ENCODE results near the gene NUDCD3.

NUDCD3 gene

GRCh38 chr7:44488955-44489354 is 1.5 kb downstream of the NUDCD3 start:
- peak overlapping the region; percentile 75 for H3K4me3 ChIP-seq (ENCODE audit: low read depth, low read length)
- no peak for TF ChIP-seq CTCF (IDR thresholded peaks at IDR 0.05; ENCODE audit: low read depth, low read length, missing control alignments)
- DNase-seq (ENCODE audit: low read depth), result no peak

- TF ChIP-seq CTCF (IDR thresholded peaks at IDR 0.05; ENCODE audit: low read depth, low read length, missing control alignments), result no peak
- no peak overlapping the region for H3K4me3 ChIP-seq (ENCODE audit: low read depth, low read length)
- DNase-seq (ENCODE audit: low read depth), result no peak
Measured at GRCh38 chr7:44486693-44487092, 3.8 kb downstream of the NUDCD3 start.

GRCh38 chr7:44486001-44486400 is 4.5 kb downstream of the NUDCD3 start:
- no peak for DNase-seq (ENCODE audit: low read depth)
- TF ChIP-seq CTCF (IDR thresholded peaks at IDR 0.05; ENCODE audit: low read depth, low read length, missing control alignments), result no peak
- H3K4me3 ChIP-seq (ENCODE audit: low read depth, low read length), result no peak overlapping the region

- H3K4me3 ChIP-seq (ENCODE audit: low read depth, low read length), result no peak overlapping the region
- TF ChIP-seq CTCF (IDR thresholded peaks at IDR 0.05; ENCODE audit: low read depth, low read length, missing control alignments), result no peak
- DNase-seq (ENCODE audit: low read depth), result no peak
Measured at GRCh38 chr7:44484482-44485313, 5.8 kb downstream of the NUDCD3 start.

- H3K4me3 ChIP-seq (ENCODE audit: low read depth, low read length), result no peak overlapping the region
- no peak for DNase-seq (ENCODE audit: low read depth)
- no peak for TF ChIP-seq CTCF (IDR thresholded peaks at IDR 0.05; ENCODE audit: low read depth, low read length, missing control alignments)
Measured at GRCh38 chr7:44482502-44483485, 7.7 kb downstream of the NUDCD3 start.

GRCh38 chr7:44477938-44478337 is 12.5 kb downstream of the NUDCD3 start:
- H3K4me3 ChIP-seq (ENCODE audit: low read depth, low read length), result no peak overlapping the region
- TF ChIP-seq CTCF (IDR thresholded peaks at IDR 0.05; ENCODE audit: low read depth, low read length, missing control alignments), result no peak
- DNase-seq (ENCODE audit: low read depth), result no peak
